SK-N-SH (cell line): ENCODE data around the gene CDKN2B-AS1. TPM values are rescaled to one million over a fixed set of nuclear protein-coding genes. Genes with fewer than 3 reads are reported as not detected.

Experiments used
- CTCF ChIA-PET: fragments of 300-600, 350-600 bp; formaldehyde crosslinking; extraction: SDS; loops from one replicate; lab custom pipeline; 2021; lab: Yijun Ruan, JAX
- POLR2A ChIA-PET: fragments of 350-600 bp; sonication (Branson Sonifier 250); formaldehyde crosslinking; extraction: SDS; loops from one replicate; lab custom pipeline; 2020; ENCODE audit warnings: antibody characterized with exemption, inconsistent platforms; lab: Yijun Ruan, JAX
- DNase-seq: peaks from one replicate; pipeline ENCODE4 v3.0.0; 2012
- H2AFZ ChIP-seq: fragments of 200-600 bp; sonication (generic); 2 replicates; pipeline ENCODE4 v1.8.1; 2016; ENCODE audit warnings: antibody characterized with exemption, mild to moderate bottlenecking, low read depth
- H3F3A ChIP-seq: fragments of 200-600 bp; sonication (generic); replicated peaks from 2 replicates; pipeline ENCODE3; 2016; ENCODE audit warnings: antibody characterized with exemption, mild to moderate bottlenecking; ENCODE audit not compliant: insufficient read depth
- H3K27ac ChIP-seq, 2 experiments: fragments of 200-500 bp in 1 of 2; fragments of 200-600 bp in 1 of 2; sonication (Bioruptor generic) in 1 of 2; sonication (generic), shearing (Covaris generic) in 1 of 2; 2 replicates each; pipeline versions ENCODE4 v1.5.1 to v1.6.1; 2014 to 2016; ENCODE audit warnings: low read depth in 2 of 2, inconsistent platforms in 1 of 2, low read length in 1 of 2, mild to moderate bottlenecking in 1 of 2, mixed read lengths in 1 of 2
- H3K27me3 ChIP-seq: fragments of 200-600 bp; sonication (generic), shearing (Covaris generic); 2 replicates; pipeline ENCODE4 v1.6.1; 2016; ENCODE audit warnings: mixed run types; ENCODE audit not compliant: insufficient read depth
- H3K36me3 ChIP-seq, 2 experiments: fragments of 200-500 bp in 1 of 2; fragments of 200-600 bp in 1 of 2; sonication (Bioruptor generic) in 1 of 2; sonication (generic) in 1 of 2; replicated peaks in 1 of 2; 2 replicates each; pipeline versions ENCODE3 to v1.5.1; 2014 to 2016; ENCODE audit warnings: low read length in 1 of 2, mild to moderate bottlenecking in 1 of 2; ENCODE audit not compliant: insufficient read depth in 2 of 2, control insufficient read depth in 1 of 2
- H3K4me1 ChIP-seq, 2 experiments: fragments of 200-500 bp in 1 of 2; fragments of 200-600 bp in 1 of 2; sonication (Bioruptor generic) in 1 of 2; sonication (generic), shearing (Covaris generic) in 1 of 2; 2 replicates each; pipeline versions ENCODE4 v1.5.1 to v1.6.1; 2014 to 2016; ENCODE audit warnings: low read depth in 1 of 2, low read length in 1 of 2, mixed run types in 1 of 2; ENCODE audit not compliant: insufficient read depth in 2 of 2, control insufficient read depth in 1 of 2
- H3K4me2 ChIP-seq: fragments of 200-600 bp; sonication (generic), shearing (Covaris generic); 2 replicates; pipeline ENCODE4 v1.6.1; 2017; ENCODE audit warnings: mixed run types
- H3K4me3 ChIP-seq, 2 experiments: fragments of 200-500 bp in 1 of 2; fragments of 200-600 bp in 1 of 2; sonication (Bioruptor generic) in 1 of 2; sonication (generic), shearing (Covaris generic) in 1 of 2; 2 replicates each; pipeline versions ENCODE4 v1.5.1 to v1.8.1; 2014 to 2016; ENCODE audit warnings: low read depth in 2 of 2, inconsistent platforms in 1 of 2, low read length in 1 of 2, mild to moderate bottlenecking in 1 of 2, mixed read lengths in 1 of 2, moderate library complexity in 1 of 2
- H3K79me2 ChIP-seq: fragments of 200-600 bp; sonication (generic); 2 replicates; pipeline ENCODE4 v1.8.1; 2017; ENCODE audit warnings: mild to moderate bottlenecking; ENCODE audit not compliant: insufficient read depth
- H3K9ac ChIP-seq: fragments of 200-600 bp; sonication (generic); 2 replicates; pipeline ENCODE4 v1.6.1; 2017; ENCODE audit warnings: mixed run types
- H3K9me2 ChIP-seq: fragments of 200-600 bp; sonication (generic); 2 replicates; pipeline ENCODE4 v1.6.1; 2017; ENCODE audit warnings: mixed run types
- H3K9me3 ChIP-seq: fragments of 200-600 bp; sonication (generic); 2 replicates; pipeline ENCODE4 v1.6.1; 2017; ENCODE audit warnings: mixed run types, mild to moderate bottlenecking, moderate library complexity
- H4K20me1 ChIP-seq: fragments of 200-600 bp; sonication (generic); 2 replicates; pipeline ENCODE4 v1.6.1; 2017; ENCODE audit warnings: mild to moderate bottlenecking, mixed run types; ENCODE audit not compliant: insufficient read depth
- EP300 ChIP-seq, 2 experiments: IDR thresholded peaks; 2 replicates each; pipeline versions ENCODE4 v1.4.0 to v1.6.1; 2012; ENCODE audit warnings: borderline replicate concordance in 1 of 2, low read depth in 1 of 2, low read length in 1 of 2
- EZH2phosphoT487 ChIP-seq: fragments of 200-600 bp; sonication (generic); IDR thresholded peaks from 2 replicates; pipeline ENCODE4 v1.6.1; 2017; ENCODE audit warnings: low read depth, mixed run types, mild to moderate bottlenecking, antibody characterized with exemption, moderate library complexity, borderline replicate concordance
- FOSL2 ChIP-seq: IDR thresholded peaks from 2 replicates; pipeline ENCODE4 v1.4.0; 2012; ENCODE audit warnings: low read depth, mild to moderate bottlenecking, moderate library complexity, borderline replicate concordance
- FOXM1 ChIP-seq: IDR thresholded peaks from 2 replicates; pipeline ENCODE4 v1.4.0; 2012; ENCODE audit warnings: low read depth, mild to moderate bottlenecking
- GABPA ChIP-seq: IDR thresholded peaks from 2 replicates; pipeline ENCODE4 v1.4.0; 2012; ENCODE audit warnings: low read depth, mild to moderate bottlenecking
- GATA2 ChIP-seq: sonication (generic); formaldehyde crosslinking; IDR thresholded peaks from 2 replicates; pipeline ENCODE4 v1.5.0; 2020; ENCODE audit warnings: mild to moderate bottlenecking, missing genetic modification reagents
- MEF2A ChIP-seq: IDR thresholded peaks from 2 replicates; pipeline ENCODE4 v1.4.0; 2012; ENCODE audit warnings: low read depth, borderline replicate concordance
- MXI1 ChIP-seq: IDR thresholded peaks from 2 replicates; pipeline ENCODE4 v1.6.1; 2012; ENCODE audit warnings: mild to moderate bottlenecking, low read depth, low read length, improper control_type of control experiment
- NFIC ChIP-seq: IDR thresholded peaks from 2 replicates; pipeline ENCODE4 v1.4.0; 2012; ENCODE audit warnings: borderline replicate concordance
- NRF1 ChIP-seq: IDR thresholded peaks from 2 replicates; pipeline ENCODE4 v1.6.1; 2012; ENCODE audit warnings: low read depth, mild to moderate bottlenecking, low read length
- RAD21 ChIP-seq: IDR thresholded peaks from 2 replicates; pipeline ENCODE4 v1.6.1; 2012; ENCODE audit warnings: mild to moderate bottlenecking, low read length
- RCOR1 ChIP-seq: fragments of 150-350 bp; IDR thresholded peaks from 2 replicates; pipeline ENCODE4 v1.6.1; 2017; ENCODE audit warnings: antibody characterized with exemption, low read length
- RXRA ChIP-seq: IDR thresholded peaks from 2 replicates; pipeline ENCODE4 v1.4.0; 2012; ENCODE audit warnings: low read depth, mild to moderate bottlenecking, borderline replicate concordance
- SIN3A ChIP-seq: IDR thresholded peaks from 2 replicates; pipeline ENCODE4 v1.6.1; 2012; ENCODE audit warnings: low read depth, mild to moderate bottlenecking, low read length, moderate library complexity, borderline replicate concordance
- TAF1 ChIP-seq: IDR thresholded peaks from 2 replicates; pipeline ENCODE4 v1.6.1; 2012; ENCODE audit warnings: low read depth, mild to moderate bottlenecking, low read length, moderate library complexity, borderline replicate concordance
- TCF12 ChIP-seq: IDR thresholded peaks from 2 replicates; pipeline ENCODE4 v1.4.0; 2012
- YY1 ChIP-seq: IDR thresholded peaks from 2 replicates; pipeline ENCODE4 v1.4.0; 2012; ENCODE audit warnings: low read depth, mild to moderate bottlenecking
- WGBS: methylation state at CpG from one replicate; pipeline ENCODE4 v1.1.6; 2017; ENCODE audit warnings: low lambda C conversion rate; 5-methylcytosine and 5-hydroxymethylcytosine counted together
- polyA plus RNA-seq, 3 experiments: library from polyadenylated mRNA; depleted of rRNA; stranded (reverse); fragments of >200 nt; gene quantifications; 2 replicates each; pipeline ENCODE4 v1.2.3, GENCODE V29; 2012
- TF ChIP-seq, protein P1 (sequence below): fragments of 150-350 bp; IDR thresholded peaks from 2 replicates; pipeline ENCODE4 v1.6.1; 2016; ENCODE audit warnings: mild to moderate bottlenecking, low read depth, low read length
- TF ChIP-seq, protein P2 (sequence below): fragments of 150-350 bp; IDR thresholded peaks from 2 replicates; pipeline ENCODE4 v1.6.1; 2017; ENCODE audit warnings: antibody characterized with exemption, low read length, low read depth, borderline replicate concordance
- TF ChIP-seq, protein P3 (sequence below): IDR thresholded peaks from 2 replicates; pipeline ENCODE4 v1.6.1; 2012; ENCODE audit warnings: mild to moderate bottlenecking, low read depth, low read length, moderate library complexity

The CDKN2B-AS1 gene
- polyA plus RNA-seq, 1 of the 3 experiments (the other 2 are of a cell fraction), result 0.25 TPM

DNA sequence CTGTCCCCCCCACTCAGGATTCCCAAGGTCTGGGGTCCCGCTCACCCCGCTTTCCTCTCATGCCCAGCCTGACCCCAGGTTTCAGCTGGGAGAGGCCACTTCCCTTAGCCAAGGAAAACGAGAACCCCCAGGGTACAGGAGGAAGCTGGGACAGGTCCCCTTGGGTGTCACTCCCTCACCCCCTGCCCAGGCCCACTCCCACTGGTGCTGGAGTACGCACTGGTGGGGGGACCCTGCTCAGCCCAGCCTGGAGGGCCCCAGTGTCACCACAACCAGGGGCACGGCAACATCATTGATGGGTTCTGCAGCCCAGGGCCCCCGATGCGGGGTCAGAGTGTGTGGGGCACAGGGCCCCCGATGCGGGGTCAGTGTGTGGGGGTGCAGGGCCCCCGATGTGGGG is 159.5 kb downstream of the CDKN2B-AS1 start:
- ChIA-PET CTCF (no interaction called here), POLR2A (no interaction called here)
- TF ChIP-seq RCOR1 (no peak), GABPA (no peak), EZH2phosphoT487 (no peak), RAD21 (no peak), FOSL2 (no peak), TCF12 (no peak), FOXM1 (no peak), SIN3A (no peak), GATA2 (CRISPR knock-in tag) (no peak), TAF1 (no peak), RXRA (no peak), EP300 (IDR thresholded peaks at IDR 0.05; ENCODE audit: borderline replicate concordance in 1 of 2, low read depth in 1 of 2, low read length in 1 of 2) (no peak), YY1 (no peak), MXI1 (no peak), NFIC (no peak), NRF1 (no peak), MEF2A (no peak)
- TF ChIP-seq, protein P1, sequence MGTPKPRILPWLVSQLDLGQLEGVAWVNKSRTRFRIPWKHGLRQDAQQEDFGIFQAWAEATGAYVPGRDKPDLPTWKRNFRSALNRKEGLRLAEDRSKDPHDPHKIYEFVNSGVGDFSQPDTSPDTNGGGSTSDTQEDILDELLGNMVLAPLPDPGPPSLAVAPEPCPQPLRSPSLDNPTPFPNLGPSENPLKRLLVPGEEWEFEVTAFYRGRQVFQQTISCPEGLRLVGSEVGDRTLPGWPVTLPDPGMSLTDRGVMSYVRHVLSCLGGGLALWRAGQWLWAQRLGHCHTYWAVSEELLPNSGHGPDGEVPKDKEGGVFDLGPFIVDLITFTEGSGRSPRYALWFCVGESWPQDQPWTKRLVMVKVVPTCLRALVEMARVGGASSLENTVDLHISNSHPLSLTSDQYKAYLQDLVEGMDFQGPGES, result no peak
- TF ChIP-seq, protein P2, sequence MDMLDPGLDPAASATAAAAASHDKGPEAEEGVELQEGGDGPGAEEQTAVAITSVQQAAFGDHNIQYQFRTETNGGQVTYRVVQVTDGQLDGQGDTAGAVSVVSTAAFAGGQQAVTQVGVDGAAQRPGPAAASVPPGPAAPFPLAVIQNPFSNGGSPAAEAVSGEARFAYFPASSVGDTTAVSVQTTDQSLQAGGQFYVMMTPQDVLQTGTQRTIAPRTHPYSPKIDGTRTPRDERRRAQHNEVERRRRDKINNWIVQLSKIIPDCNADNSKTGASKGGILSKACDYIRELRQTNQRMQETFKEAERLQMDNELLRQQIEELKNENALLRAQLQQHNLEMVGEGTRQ, result no peak
- TF ChIP-seq, protein P3, sequence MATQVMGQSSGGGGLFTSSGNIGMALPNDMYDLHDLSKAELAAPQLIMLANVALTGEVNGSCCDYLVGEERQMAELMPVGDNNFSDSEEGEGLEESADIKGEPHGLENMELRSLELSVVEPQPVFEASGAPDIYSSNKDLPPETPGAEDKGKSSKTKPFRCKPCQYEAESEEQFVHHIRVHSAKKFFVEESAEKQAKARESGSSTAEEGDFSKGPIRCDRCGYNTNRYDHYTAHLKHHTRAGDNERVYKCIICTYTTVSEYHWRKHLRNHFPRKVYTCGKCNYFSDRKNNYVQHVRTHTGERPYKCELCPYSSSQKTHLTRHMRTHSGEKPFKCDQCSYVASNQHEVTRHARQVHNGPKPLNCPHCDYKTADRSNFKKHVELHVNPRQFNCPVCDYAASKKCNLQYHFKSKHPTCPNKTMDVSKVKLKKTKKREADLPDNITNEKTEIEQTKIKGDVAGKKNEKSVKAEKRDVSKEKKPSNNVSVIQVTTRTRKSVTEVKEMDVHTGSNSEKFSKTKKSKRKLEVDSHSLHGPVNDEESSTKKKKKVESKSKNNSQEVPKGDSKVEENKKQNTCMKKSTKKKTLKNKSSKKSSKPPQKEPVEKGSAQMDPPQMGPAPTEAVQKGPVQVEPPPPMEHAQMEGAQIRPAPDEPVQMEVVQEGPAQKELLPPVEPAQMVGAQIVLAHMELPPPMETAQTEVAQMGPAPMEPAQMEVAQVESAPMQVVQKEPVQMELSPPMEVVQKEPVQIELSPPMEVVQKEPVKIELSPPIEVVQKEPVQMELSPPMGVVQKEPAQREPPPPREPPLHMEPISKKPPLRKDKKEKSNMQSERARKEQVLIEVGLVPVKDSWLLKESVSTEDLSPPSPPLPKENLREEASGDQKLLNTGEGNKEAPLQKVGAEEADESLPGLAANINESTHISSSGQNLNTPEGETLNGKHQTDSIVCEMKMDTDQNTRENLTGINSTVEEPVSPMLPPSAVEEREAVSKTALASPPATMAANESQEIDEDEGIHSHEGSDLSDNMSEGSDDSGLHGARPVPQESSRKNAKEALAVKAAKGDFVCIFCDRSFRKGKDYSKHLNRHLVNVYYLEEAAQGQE, result no peak
- Histone ChIP-seq H3K27me3 (no peaks in the 10 kb centered on the region), H3K4me1 (no peaks in the 10 kb centered on the region; a peak in 1 of 4 replicates), H3F3A (peaks cover 11% of the 10 kb centered on the region), H3K9me2 (no peaks in the 10 kb centered on the region), H3K4me2 (no peak overlapping the region), H3K27ac (no peak overlapping the region), H3K79me2 (no peaks in the 10 kb centered on the region), H3K36me3 (no peaks in the 10 kb centered on the region), H2AFZ (no peak overlapping the region), H3K9me3 (no peaks in the 10 kb centered on the region), H3K9ac (no peak overlapping the region), H3K4me3 (no peak overlapping the region), H4K20me1 (no peaks in the 10 kb centered on the region)
- DNase-seq, result no peak
- WGBS, result 45% methylated on average over 3 of the region's 10 CpGs
